ENCODE measurements around the gene MBNL2. TPM values are rescaled to one million over a fixed set of nuclear protein-coding genes. Genes with fewer than 3 reads are reported as not detected.

MBNL2 gene
- total RNA-seq, 2 experiments from 2014 or later: 2.7 to 7.4 TPM

DNA sequence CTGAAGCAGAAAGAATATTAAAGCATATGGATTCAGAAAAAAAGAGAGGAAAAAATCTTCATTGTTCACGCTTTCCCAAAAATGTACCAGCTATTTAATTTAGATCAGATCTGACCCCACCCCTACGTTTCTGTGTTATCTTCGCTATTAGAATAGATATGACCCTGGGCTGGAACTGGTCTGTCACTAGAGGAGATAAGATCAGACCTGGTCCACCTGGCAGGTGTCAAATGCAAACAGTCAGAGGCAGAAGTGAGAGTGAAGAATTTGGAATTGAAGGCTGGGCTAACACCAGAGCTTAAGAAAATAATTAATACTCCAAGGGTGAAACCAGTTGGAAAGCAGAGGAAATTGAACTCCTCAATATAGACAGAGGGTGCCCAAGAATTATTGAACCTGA lies 30.0 kb upstream of the MBNL2 start:
- Histone ChIP-seq H3K79me2 (ENCODE audit: insufficient read depth, low read depth, low read length) (no peaks in the 10 kb centered on the region), H3K4me3 (ENCODE audit: low read depth, low read length, poor library complexity, severe bottlenecking) (no peak overlapping the region), H3K27ac (ENCODE audit: low read depth, low read length, poor library complexity, severe bottlenecking) (no peak overlapping the region), H2AFZ (ENCODE audit: low read length) (no peak overlapping the region), H3K36me3 (ENCODE audit: insufficient read depth, low read length) (no peaks in the 10 kb centered on the region), H3K9me2 (ENCODE audit: insufficient read depth, low read length) (no peaks in the 10 kb centered on the region), H3K9me3 (ENCODE audit: low read length) (no peaks in the 10 kb centered on the region), H3K4me2 (ENCODE audit: low read length) (no peak overlapping the region), H3K4me1 (ENCODE audit: insufficient read depth, low read length, poor library complexity, severe bottlenecking) (no peaks in the 10 kb centered on the region), H4K20me1 (ENCODE audit: insufficient read depth, low read length) (no peaks in the 10 kb centered on the region)
- DNase-seq (ENCODE audit: low spot score): no peak
- no TSS peak for BruUV-seq (replicated peaks)
- TF ChIP-seq EZH2phosphoT487 (IDR thresholded peaks at IDR 0.05; ENCODE audit: borderline replicate concordance, low read depth, low read length) (no peak), CTCF (conservative IDR thresholded peaks at IDR 0.05; ENCODE audit: low read length) (no peak)
- CTCF ChIA-PET (ENCODE audit: unreplicated experiment): no interaction called here
- POLR2A ChIA-PET: no interaction called here
- intact Hi-C loops (cut with micrococcal nuclease; ENCODE audit: unreplicated experiment): no loop called here

DNA sequence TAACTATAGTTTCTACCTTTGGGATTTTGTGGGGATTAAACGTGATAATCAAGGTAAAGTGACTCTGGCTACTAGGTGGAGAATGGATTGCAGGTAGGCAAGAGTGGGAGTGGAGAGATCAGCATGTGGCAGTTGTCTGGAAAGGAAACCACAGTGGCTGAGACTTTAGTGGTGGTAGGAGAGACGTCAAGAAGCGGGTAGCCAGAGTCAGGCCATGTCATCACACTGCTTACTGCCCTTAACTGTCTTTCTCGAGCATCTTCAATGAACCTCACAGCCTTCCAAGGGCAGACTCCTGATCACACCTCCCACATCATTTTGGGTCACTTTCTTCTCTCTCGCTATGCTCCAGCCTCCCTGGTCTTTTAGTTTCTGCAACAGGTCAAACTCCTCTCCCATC lies 28.6 kb upstream of the MBNL2 start:
- intact Hi-C loops (cut with micrococcal nuclease; ENCODE audit: unreplicated experiment): no loop called here
- DNase-seq (ENCODE audit: low spot score): no peak
- H3K36me3 ChIP-seq (ENCODE audit: insufficient read depth, low read length): no peaks in the 10 kb centered on the region
- CTCF ChIA-PET (ENCODE audit: unreplicated experiment): interaction anchor here (0.6 kb wide), 1 partner anchor 1083 kb away, joined by 3 read pairs; no protein-coding TSS in a partner anchor
- no peaks in the 10 kb centered on the region for H3K4me1 ChIP-seq (ENCODE audit: insufficient read depth, low read length, poor library complexity, severe bottlenecking)
- no peaks in the 10 kb centered on the region for H3K9me2 ChIP-seq (ENCODE audit: insufficient read depth, low read length)
- no peaks in the 10 kb centered on the region for H3K79me2 ChIP-seq (ENCODE audit: insufficient read depth, low read depth, low read length)
- H2AFZ ChIP-seq (ENCODE audit: low read length): no peak overlapping the region
- no TSS peak for BruUV-seq (replicated peaks)
- POLR2A ChIA-PET: no interaction called here
- no peak overlapping the region for H3K4me3 ChIP-seq (ENCODE audit: low read depth, low read length, poor library complexity, severe bottlenecking)
- H3K9me3 ChIP-seq (ENCODE audit: low read length): no peaks in the 10 kb centered on the region
- no peak for TF ChIP-seq EZH2phosphoT487 (IDR thresholded peaks at IDR 0.05; ENCODE audit: borderline replicate concordance, low read depth, low read length)
- TF ChIP-seq CTCF (conservative IDR thresholded peaks at IDR 0.05; ENCODE audit: low read length): no peak
- no peaks in the 10 kb centered on the region for H4K20me1 ChIP-seq (ENCODE audit: insufficient read depth, low read length)
- no peak overlapping the region for H3K4me2 ChIP-seq (ENCODE audit: low read length)
- H3K27ac ChIP-seq (ENCODE audit: low read depth, low read length, poor library complexity, severe bottlenecking): no peak overlapping the region

GRCh38 chr13:97194479-97194878 lies 27.7 kb upstream of the MBNL2 start:
- H2AFZ ChIP-seq (ENCODE audit: low read length): no peak overlapping the region
- no peaks in the 10 kb centered on the region for H3K4me1 ChIP-seq (ENCODE audit: insufficient read depth, low read length, poor library complexity, severe bottlenecking)
- H3K36me3 ChIP-seq (ENCODE audit: insufficient read depth, low read length): no peaks in the 10 kb centered on the region
- TF ChIP-seq EZH2phosphoT487 (IDR thresholded peaks at IDR 0.05; ENCODE audit: borderline replicate concordance, low read depth, low read length): no peak
- TF ChIP-seq CTCF (conservative IDR thresholded peaks at IDR 0.05; ENCODE audit: low read length): no peak
- no peak overlapping the region for H3K4me2 ChIP-seq (ENCODE audit: low read length)
- BruUV-seq (replicated peaks): no TSS peak
- no peaks in the 10 kb centered on the region for H3K9me3 ChIP-seq (ENCODE audit: low read length)
- ChIA-PET CTCF (ENCODE audit: unreplicated experiment) (interaction anchor here (0.6 kb wide), 1 partner anchor 1082 kb away, joined by 3 read pairs; no protein-coding TSS in a partner anchor), POLR2A (no interaction called here)
- no peaks in the 10 kb centered on the region for H3K9me2 ChIP-seq (ENCODE audit: insufficient read depth, low read length)
- no peak overlapping the region for H3K27ac ChIP-seq (ENCODE audit: low read depth, low read length, poor library complexity, severe bottlenecking)
- no peaks in the 10 kb centered on the region for H3K79me2 ChIP-seq (ENCODE audit: insufficient read depth, low read depth, low read length)
- no peak for DNase-seq (ENCODE audit: low spot score)
- H4K20me1 ChIP-seq (ENCODE audit: insufficient read depth, low read length): no peaks in the 10 kb centered on the region
- H3K4me3 ChIP-seq (ENCODE audit: low read depth, low read length, poor library complexity, severe bottlenecking): no peak overlapping the region
- intact Hi-C loops (cut with micrococcal nuclease; ENCODE audit: unreplicated experiment): no loop called here

Data from OCI-LY7 (cell line).